Heart left ventricle (tissue), 13 donors: ENCODE results near the gene USP6.

Source experiments
- POLR2A ChIP-seq, 2 donors: fragments of 450-650 bp; IDR thresholded peaks; one replicate each; pipeline ENCODE4 v1.6.1; 2017; ENCODE audit warnings: antibody characterized with exemption in 2 of 2, mild to moderate bottlenecking in 2 of 2, moderate library complexity in 2 of 2
- TF ChIP-seq, protein P1 (sequence below), 12 donors: fragments of 200-600 bp; sonication (generic) in 4 of 12; IDR thresholded peaks; one replicate each; pipeline versions ENCODE4 v1.5.0 to v1.8.0; 2018 to 2022; ENCODE audit warnings: antibody characterized with exemption in 12 of 12, mild to moderate bottlenecking in 5 of 12
- donor health status: ischemic (EF 13 %, LVEDD 7.1; RV severe dilation, severe dysfunction).
- donor health status: DM: no; HTN: yes; CAD: no.
- donor health status: DM: no; HTN: no; CAD: no.
- donor health status: ischemic (EF 25% LVEDD 6.9; RV normal size, moderate dysfunction).
- donor health status: ischemic (EF 25% LVEDD 5.7; RV mildly dilated, moderate dysfunction).
- donor health status: ischemic (EF 35%, LVEDD 5.7; RV mildly dilated, moderate dysfunction).
- donor health status: nonischemic (EF 11% LVEDD 7.7; RV severe dilation, severe dysfunction).
- donor health status: DM: yes; HTN: yes; CAD: no.
- donor health status: PGD.
- donor health status: ischemic (EF 29% LVEDD 5.4; RV normal size, mild dysfunction).
- donor health status: nonischemic (EF 23%, LVEDD 6.1; RV moderate dilation, normal function).

DNA sequence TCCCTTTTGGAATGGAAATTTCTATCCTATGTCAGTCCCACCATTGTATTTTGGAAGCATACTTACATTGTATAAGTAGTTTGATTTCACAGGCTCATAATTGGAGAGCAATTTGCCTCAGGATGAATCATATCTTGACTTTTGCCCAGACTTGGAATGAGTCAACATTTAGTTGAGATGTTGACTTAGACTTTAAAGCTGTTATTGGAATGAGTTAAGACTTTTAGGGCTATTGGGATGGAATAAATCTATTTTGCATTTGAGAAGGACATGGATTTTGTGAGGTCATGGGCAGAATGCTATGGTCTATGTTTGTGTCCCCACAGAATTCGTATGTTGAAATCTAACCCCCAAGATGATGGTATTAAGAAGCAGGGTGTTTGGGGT, 88.1 kb downstream of the USP6 start:
- TF ChIP-seq, protein P1, sequence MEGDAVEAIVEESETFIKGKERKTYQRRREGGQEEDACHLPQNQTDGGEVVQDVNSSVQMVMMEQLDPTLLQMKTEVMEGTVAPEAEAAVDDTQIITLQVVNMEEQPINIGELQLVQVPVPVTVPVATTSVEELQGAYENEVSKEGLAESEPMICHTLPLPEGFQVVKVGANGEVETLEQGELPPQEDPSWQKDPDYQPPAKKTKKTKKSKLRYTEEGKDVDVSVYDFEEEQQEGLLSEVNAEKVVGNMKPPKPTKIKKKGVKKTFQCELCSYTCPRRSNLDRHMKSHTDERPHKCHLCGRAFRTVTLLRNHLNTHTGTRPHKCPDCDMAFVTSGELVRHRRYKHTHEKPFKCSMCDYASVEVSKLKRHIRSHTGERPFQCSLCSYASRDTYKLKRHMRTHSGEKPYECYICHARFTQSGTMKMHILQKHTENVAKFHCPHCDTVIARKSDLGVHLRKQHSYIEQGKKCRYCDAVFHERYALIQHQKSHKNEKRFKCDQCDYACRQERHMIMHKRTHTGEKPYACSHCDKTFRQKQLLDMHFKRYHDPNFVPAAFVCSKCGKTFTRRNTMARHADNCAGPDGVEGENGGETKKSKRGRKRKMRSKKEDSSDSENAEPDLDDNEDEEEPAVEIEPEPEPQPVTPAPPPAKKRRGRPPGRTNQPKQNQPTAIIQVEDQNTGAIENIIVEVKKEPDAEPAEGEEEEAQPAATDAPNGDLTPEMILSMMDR (IDR thresholded peaks at IDR 0.05), result no peak
- no peak for TF ChIP-seq POLR2A (IDR thresholded peaks at IDR 0.05)
